HG02763 (cell line): ENCODE measurements around the gene COL4A2.
"Not testable (repeated sequence)": the region's sequence is repeated elsewhere in the genome, so short reads cannot be mapped to it uniquely, and the experiment has no call there.

Experiments used
- ATAC-seq: cut with Tn5 transposase; IDR thresholded peaks from one replicate; pipeline ENCODE4 v1.9.1; 2021; ENCODE audit warnings: mild to moderate bottlenecking, moderate library complexity; ENCODE audit not compliant: unreplicated experiment

The COL4A2 gene

GRCh38 chr13:110319774-110320509 lies 12.9 kb downstream of the COL4A2 start:
- no peak for ATAC-seq

GRCh38 chr13:110320645-110321044 lies 13.6 kb downstream of the COL4A2 start:
- no peak for ATAC-seq

DNA sequence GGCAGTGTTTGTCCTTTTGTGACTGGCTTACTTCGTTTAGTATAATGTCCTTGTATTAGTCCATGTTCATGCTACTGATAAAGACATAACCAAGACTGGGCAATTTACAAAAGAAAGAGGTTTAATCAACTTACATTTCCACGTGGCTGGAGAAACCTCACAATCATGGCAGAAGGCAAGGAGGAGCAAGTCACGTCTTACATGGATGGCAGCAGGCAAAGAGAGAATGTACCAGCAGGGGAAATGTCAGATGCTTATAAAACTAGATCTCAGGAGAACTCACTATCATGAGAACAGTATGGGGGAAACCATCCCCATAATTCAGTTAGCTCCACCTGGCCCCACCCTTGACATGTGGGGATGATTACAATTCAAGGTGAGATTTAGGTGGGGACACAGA lies 14.5 kb downstream of the COL4A2 start:
- ATAC-seq: not testable (repeated sequence)

DNA sequence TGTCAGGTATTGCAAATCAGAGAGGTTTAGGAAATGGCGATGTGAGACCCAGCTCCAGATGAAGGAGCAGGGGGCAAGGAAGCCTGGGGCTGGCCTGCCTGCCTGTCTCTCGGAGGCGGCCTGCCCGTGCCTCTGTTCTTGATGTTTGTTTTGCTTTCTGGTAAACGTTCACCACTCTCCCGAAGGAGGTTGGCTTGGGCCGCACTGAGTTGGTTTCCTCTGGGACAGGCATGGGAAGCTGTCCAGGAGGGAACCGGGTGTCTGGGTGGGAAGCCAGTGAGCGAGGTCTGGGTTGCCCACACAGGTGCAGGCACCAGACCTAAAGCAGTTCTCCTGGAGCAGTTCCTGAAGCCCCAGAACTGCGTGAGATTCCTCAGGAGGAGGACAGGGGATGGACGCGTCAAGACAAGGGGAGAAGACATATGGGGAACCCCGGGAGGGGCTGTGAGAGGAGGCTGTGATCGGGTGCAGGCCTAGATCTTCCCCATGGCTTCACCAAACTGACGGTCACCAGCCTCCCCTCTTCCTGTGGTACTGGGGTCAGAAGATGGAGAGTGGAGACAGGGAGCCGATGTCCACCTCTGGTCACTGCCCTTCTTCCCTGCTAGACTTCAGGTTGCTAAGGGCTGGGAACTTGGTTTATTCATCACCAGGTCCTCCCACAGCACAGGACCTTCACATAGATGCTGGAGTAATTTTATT lies 15.2 kb downstream of the COL4A2 start:
- ATAC-seq: no peak

GRCh38 chr13:110322828-110323171 lies 15.7 kb downstream of the COL4A2 start:
- ATAC-seq: no peak

DNA sequence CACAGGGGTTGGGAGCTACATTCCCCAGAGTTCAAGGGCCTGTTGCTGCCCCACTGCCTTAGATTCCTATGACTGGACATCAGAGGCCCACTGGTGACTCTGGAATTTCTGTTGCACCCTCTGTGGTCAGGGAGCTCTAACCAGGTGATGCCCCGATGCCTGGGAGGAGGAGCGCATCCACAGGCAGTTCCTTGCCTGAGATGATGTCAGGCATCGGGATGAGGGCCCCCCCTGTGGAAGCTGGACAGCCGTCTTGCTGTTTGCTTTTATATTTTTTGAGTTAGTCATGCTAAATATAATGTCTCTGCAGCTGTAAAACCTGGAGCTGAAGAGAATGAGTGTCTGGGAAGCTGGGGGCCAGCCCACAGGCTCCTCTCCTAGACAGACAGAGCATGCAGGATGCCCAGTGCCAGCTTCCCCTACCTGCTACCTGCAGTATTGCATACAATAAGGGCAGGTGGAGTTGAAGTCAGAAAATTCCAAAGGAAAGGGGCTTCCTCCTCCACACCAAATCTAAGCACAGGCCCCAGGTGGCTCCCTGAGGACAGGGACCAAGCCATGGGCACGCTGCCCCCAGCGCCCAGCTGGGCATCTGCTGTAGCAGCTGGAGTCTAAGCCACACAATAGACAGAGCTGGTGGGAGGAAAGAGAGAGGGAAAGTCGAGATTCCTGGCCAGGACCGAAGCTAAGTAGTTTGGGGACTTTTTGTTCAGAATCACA lies 16.2 kb downstream of the COL4A2 start:
- no peak for ATAC-seq

DNA sequence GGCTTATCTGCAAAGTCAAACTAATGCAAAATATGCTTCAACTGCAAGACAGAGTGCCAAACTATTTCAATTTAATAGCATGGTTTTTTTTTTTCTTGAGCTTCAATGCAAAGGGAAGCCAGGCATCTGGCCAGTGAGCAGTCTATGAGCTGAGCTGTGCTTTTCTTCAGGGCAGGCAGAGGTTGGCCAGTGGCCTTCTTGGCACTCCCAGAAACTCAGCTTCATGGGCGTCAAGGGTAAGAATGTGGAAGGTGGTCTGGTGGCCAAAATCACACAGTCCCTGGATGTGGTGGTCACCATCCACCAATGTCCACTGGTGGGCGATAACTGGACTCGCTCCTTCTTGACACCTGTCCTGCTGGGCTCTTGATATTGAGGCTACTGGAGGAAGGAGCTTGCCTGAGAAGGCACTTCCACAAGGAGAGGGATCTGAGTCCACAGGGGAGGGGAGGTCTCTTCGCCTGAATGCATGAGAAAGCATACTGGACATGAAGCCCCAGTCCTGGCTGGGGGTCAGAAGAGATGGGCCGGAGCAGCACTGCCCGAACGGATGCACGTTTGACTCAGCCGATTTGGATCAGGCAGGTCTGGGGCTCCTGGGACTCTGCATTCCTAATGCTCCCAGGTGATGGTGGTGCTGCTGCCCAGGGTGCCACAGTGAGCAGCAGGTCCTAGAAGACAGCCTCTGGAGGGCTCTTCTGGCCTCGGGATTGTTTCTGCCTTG lies 17.1 kb downstream of the COL4A2 start:
- no peak for ATAC-seq

DNA sequence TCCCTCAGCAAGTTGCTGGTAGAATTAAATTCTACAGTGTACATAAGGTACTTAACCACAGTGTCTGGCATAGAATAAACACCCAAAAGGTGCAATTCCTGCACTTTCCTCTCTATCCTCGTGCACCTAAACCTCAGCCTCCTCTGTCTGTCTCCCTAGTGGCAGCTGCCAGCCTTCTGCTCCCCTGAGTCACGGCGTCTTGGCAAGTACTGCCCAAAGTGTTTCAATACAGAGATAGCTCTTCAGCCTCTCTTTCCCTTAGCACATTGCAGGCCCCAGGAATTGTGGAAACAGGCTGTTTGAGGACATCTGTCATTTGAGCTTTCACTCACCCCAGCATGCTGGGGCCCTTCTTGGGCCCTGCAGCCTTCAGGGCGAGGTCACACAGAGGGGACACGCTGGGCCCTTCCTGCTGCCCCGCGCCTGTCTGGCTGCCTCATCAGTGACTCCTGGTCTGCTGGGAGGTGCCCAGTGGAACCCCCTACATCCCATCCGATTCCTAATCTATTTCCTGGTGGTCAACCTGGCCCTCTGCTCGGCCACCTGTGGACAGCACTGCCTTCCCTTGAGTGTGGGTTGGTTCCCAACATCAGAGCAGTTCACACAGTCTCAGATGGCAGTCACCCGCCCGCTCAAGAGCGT lies 19.3 kb downstream of the COL4A2 start:
- no peak for ATAC-seq

DNA sequence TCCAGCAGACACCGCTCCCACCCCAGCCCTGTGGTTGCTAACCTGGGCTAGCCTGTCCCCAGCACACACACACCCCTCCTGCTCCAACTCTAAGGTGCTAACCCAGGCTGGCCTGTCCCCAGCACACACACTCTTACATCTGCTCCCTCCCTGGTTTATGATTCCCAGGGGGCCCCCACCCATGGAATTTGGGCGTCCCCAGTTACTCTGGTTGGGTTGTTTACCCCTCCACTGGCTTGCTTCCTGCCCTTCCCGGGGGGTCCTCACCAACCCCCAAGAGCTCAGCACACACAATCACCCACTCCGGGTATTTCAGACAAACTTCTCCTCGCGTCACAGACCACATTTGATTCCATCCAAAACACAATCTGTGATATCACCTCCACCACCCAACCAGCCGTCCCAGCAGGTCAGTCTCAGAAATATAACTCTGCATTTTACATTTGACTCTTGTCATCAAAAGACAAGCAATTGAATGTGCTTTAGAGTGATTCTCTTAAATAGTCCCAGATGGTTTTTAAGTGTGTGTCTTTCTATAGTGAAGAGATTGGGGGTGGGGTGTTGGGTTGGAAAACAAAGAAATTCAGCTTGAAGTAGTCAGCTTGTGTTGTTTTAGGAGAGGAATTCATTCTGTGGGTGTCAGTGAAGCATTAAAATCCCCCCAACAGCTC lies 20.1 kb downstream of the COL4A2 start:
- ATAC-seq: no peak

GRCh38 chr13:110328573-110328972 lies 21.5 kb downstream of the COL4A2 start:
- no peak for ATAC-seq

GRCh38 chr13:110329258-110329657 lies 22.2 kb downstream of the COL4A2 start:
- ATAC-seq: no peak

GRCh38 chr13:110329798-110330461 lies 22.8 kb downstream of the COL4A2 start:
- ATAC-seq: no peak

GRCh38 chr13:110330491-110331011 lies 23.5 kb downstream of the COL4A2 start:
- no peak for ATAC-seq

DNA sequence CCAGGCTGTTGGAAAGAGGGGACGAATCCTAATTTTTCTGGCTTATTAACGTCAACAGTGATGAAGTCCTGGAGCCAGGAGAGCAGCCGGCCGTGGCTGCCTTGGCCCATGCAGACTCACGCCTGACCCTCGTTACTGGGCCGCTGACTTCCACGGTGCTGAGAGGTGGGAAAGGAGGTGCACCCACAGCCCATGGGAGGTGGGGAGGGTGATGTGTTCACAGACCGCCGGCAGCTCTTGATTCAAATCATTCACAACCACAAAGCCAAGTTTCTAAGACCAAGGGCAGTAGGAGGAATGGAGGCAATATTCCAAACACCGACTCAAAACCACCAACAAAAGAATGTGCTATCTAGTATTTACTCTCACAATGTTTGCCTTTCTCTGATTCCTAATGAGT lies 24.3 kb downstream of the COL4A2 start:
- ATAC-seq: no peak

GRCh38 chr13:110332750-110333149 lies 25.7 kb downstream of the COL4A2 start:
- ATAC-seq: no peak

DNA sequence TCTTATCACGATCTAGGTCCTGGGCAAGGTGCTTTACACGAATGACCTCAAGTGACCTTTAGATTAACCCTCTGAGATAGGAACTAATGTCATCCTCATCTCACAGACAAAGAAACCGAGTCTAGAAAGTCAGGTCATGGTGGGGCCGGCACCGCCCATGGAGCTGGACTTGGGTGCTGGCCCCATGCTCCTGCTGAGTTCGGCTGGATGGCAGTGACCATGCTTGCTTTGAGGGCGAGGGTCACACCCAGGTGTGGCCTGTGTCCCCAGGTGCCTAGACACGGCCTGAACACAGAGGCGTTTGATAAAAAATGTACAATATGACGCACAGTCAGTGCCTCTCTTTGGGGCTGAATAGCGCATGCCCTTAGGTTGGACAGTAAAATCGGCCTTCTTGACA lies 26.8 kb downstream of the COL4A2 start:
- no peak for ATAC-seq

DNA sequence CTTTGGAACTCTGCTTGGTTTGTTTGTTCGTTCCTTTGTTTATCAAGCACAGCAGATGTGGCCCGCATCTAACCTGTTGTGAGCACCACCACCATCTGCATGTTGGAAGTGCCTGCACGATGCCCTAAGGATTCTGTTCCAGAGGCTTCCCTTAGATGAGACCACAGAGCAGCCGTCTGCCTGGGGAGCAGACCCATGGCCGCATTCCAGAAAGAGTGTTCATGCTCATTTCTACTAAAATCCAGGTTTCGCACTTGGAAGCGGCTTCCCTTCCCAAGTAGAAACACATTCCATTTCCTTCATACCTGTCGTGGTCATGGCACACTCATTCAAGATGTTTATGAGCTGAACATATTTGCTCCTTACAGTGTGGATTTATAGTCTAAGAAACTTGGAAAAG lies 27.2 kb downstream of the COL4A2 start:
- no peak for ATAC-seq

GRCh38 chr13:110334841-110335490 lies 27.9 kb downstream of the COL4A2 start:
- ATAC-seq: no peak

- ATAC-seq: no peak
Measured at GRCh38 chr13:110336108-110336507, 29.0 kb downstream of the COL4A2 start.
